WERI-Rb-1 (cell line): ENCODE measurements around the gene PERM1.

Source experiments
- DNase-seq: peaks from one replicate; pipeline ENCODE4 v3.0.0-alpha.2; 2020
- H3K27ac ChIP-seq: fragments of 250-450 bp; sonication (Bioruptor Pico); 2 replicates; pipeline ENCODE4 v1.5.1; 2020; ENCODE audit warnings: mild to moderate bottlenecking, moderate library complexity
- H3K27me3 ChIP-seq: fragments of 250-450 bp; sonication (Bioruptor Pico); 2 replicates; pipeline ENCODE4 v1.5.1; 2021; ENCODE audit warnings: mild to moderate bottlenecking, low read depth, moderate library complexity; ENCODE audit not compliant: insufficient read depth, severe bottlenecking
- H3K36me3 ChIP-seq: fragments of 250-450 bp; sonication (Bioruptor Pico); 2 replicates; pipeline ENCODE4 v1.5.1; 2020; ENCODE audit warnings: mild to moderate bottlenecking, moderate library complexity
- H3K4me3 ChIP-seq: 2 replicates; pipeline ENCODE4 v1.5.1; 2011; ENCODE audit warnings: low read depth, mild to moderate bottlenecking, control low read depth, low read length
- H3K9me3 ChIP-seq: fragments of 250-450 bp; sonication (Bioruptor Pico); 2 replicates; pipeline ENCODE4 v1.5.1; 2021; ENCODE audit warnings: mild to moderate bottlenecking, moderate library complexity; ENCODE audit not compliant: severe bottlenecking
- CTCF ChIP-seq: IDR thresholded peaks from 2 replicates; pipeline ENCODE4 v1.5.1; 2011; ENCODE audit warnings: low read depth, mild to moderate bottlenecking, control low read depth, inconsistent platforms, low read length

Gene PERM1

DNA sequence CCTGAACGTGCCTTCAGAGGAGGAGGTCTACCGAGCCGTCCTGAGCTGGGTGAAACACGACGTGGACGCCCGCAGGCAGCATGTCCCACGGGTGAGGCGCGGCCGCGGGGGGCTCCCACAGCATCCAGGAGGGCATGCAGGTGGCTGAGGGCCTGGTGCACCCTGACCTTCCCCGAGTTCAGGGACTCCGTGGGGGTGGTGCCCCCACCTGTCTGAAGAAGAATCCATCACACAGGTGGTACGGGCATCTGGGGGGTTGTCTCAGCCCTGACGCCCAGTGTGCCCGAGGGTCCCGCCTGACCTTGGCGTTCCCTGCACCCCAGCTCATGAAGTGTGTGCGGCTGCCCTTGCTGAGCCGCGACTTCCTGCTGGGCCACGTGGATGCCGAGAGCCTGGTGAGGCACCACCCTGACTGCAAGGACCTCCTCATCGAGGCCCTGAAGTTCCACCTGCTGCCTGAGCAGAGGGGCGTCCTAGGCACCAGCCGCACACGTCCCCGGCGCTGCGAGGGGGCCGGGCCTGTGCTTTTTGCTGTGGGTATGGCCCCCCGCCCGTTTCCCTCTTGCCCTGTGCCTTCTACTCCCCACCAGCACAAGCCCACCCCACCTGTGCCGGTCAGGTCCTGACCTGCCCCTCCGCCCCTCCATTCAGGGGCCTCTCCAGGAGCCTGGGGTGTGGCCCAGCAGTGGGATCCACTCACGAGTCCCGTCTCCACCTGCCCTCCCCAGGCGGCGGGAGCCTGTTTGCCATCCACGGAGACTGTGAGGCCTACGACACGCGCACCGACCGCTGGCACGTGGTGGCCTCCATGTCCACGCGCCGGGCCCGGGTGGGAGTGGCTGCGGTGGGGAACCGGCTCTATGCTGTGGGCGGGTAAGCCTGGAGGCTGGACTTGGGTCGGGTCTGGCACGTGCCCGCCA, 19.3 kb downstream of the PERM1 start:
- no peak for TF ChIP-seq CTCF
- Histone ChIP-seq H3K9me3 (no peaks in the 10 kb centered on the region), H3K27me3 (no peaks in the 10 kb centered on the region), H3K36me3 (peaks cover 29% of the 10 kb centered on the region), H3K4me3 (no peak overlapping the region), H3K27ac (no peak overlapping the region)
- no peak for DNase-seq

GRCh38 chr1:961132-961669, 20.7 kb downstream of the PERM1 start:
- no peak for TF ChIP-seq CTCF
- Histone ChIP-seq H3K27ac (no peak overlapping the region), H3K36me3 (peaks cover 38% of the 10 kb centered on the region), H3K27me3 (no peaks in the 10 kb centered on the region), H3K4me3 (peak overlapping the region; percentile 66), H3K9me3 (no peaks in the 10 kb centered on the region)
- no peak for DNase-seq

GRCh38 chr1:960363-961131, 21.3 kb downstream of the PERM1 start, which contains the start of gene KLHL17:
TSS of gene KLHL17 (plus strand) at chr1:960584. CDS start at chr1:960694, 110 bp downstream.
- peak; percentile 89 for DNase-seq
- H3K27ac ChIP-seq: peak within 1 kb of the TSS; percentile 68
- no peak for TF ChIP-seq CTCF
- no peaks in the 10 kb centered on the region for H3K9me3 ChIP-seq
- H3K4me3 ChIP-seq: peak within 1 kb of the TSS; percentile 66
- H3K36me3 ChIP-seq: peaks cover 42% of the 10 kb centered on the region
- no peaks in the 10 kb centered on the region for H3K27me3 ChIP-seq

DNA sequence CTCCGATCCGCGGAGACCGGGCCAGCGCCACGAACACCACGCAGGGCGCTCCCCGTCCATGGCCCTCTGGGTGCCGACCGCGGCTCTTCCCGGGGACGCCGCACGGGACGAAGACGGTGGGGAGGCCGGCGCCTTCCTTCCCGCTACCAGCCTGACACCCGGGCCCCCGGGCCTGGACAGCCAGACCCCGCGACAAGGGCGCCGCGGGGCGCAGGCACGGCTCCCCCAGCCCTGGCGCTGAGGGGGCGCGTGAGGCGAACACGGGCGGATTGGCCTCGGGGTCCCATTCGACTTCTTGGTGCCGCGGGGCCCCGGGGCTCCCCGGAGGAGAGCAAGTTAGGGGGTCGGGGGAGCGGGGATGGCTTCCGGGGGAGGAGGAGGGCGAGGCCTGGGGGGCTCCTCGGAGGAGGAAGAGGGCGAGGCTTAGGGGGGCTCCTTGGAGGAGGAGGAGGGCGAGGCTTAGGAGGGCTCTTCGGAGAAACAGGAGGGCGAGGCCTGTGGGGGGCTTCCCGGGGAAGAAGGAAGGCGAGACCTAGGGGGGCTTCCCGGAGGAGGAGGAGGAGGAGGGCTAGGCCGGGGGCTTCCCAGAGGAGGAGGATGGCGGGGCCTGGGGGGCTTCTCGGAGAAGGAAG, 22.0 kb downstream of the PERM1 start:
- Histone ChIP-seq H3K4me3 (peak overlapping the region; percentile 66), H3K27me3 (no peaks in the 10 kb centered on the region), H3K9me3 (no peaks in the 10 kb centered on the region), H3K36me3 (peaks cover 43% of the 10 kb centered on the region), H3K27ac (peak overlapping the region; percentile 68)
- no peak for TF ChIP-seq CTCF
- no peak for DNase-seq

- no peak for TF ChIP-seq CTCF
- H3K36me3 ChIP-seq: peaks cover 46% of the 10 kb centered on the region
Observed at GRCh38 chr1:958823-959730, 22.8 kb downstream of the PERM1 start, which contains the start of gene NOC2L. TSS of gene NOC2L (minus strand) at chr1:959256. CDS start at chr1:959240, 16 bp downstream.

More at GRCh38 chr1:958823-959730, 22.8 kb downstream of the PERM1 start, which contains the start of gene NOC2L:
- no peaks in the 10 kb centered on the region for H3K9me3 ChIP-seq
- no peaks in the 10 kb centered on the region for H3K27me3 ChIP-seq
- DNase-seq: peak; percentile 91
- peak within 1 kb of the TSS; percentile 100 for H3K4me3 ChIP-seq
- H3K27ac ChIP-seq: peak within 1 kb of the TSS; percentile 60
